GM18508 (cell line): ENCODE results near the gene LEKR1.
"Not testable (repeated sequence)": the region's sequence is repeated elsewhere in the genome, so short reads cannot be mapped to it uniquely, and the experiment has no call there.

Experiments
- ATAC-seq: cut with Tn5 transposase; IDR thresholded peaks from one replicate; pipeline ENCODE4 v1.9.1; 2021; ENCODE audit warnings: moderate number of reproducible peaks; ENCODE audit not compliant: insufficient read depth, unreplicated experiment

LEKR1 gene

GRCh38 chr3:156966349-156966748 lies 140.2 kb downstream of the LEKR1 start:
- not testable (repeated sequence) for ATAC-seq

- ATAC-seq = no peak
Observed at GRCh38 chr3:156973954-156974353, 147.8 kb downstream of the LEKR1 start.

- no peak for ATAC-seq
Observed at GRCh38 chr3:156974931-156975330, 148.8 kb downstream of the LEKR1 start.

- no peak for ATAC-seq
Observed at GRCh38 chr3:156975721-156976120, 149.6 kb downstream of the LEKR1 start.

- no peak for ATAC-seq
Observed at GRCh38 chr3:156976933-156977332, 150.8 kb downstream of the LEKR1 start.

- peak; percentile 88 for ATAC-seq
Observed at GRCh38 chr3:156978481-156978961, 152.4 kb downstream of the LEKR1 start.

GRCh38 chr3:156981005-156981404 lies 154.9 kb downstream of the LEKR1 start:
- no peak for ATAC-seq

- no peak for ATAC-seq
Observed at GRCh38 chr3:156983559-156983958, 157.4 kb downstream of the LEKR1 start.

GRCh38 chr3:156985711-156986110 lies 159.6 kb downstream of the LEKR1 start:
- ATAC-seq = no peak

GRCh38 chr3:156987946-156988345 lies 161.8 kb downstream of the LEKR1 start:
- no peak for ATAC-seq

- no peak for ATAC-seq
Observed at GRCh38 chr3:156997351-156997750, 171.2 kb downstream of the LEKR1 start.

GRCh38 chr3:157001221-157001957 lies 175.2 kb downstream of the LEKR1 start:
- no peak for ATAC-seq

- no peak for ATAC-seq
Observed at GRCh38 chr3:157021679-157022078, 195.5 kb downstream of the LEKR1 start.

- no peak for ATAC-seq
Observed at GRCh38 chr3:157023226-157023625, 197.1 kb downstream of the LEKR1 start.

GRCh38 chr3:157026091-157026490 lies 199.9 kb downstream of the LEKR1 start:
- no peak for ATAC-seq

- no peak for ATAC-seq
Observed at GRCh38 chr3:157027861-157028745, 201.9 kb downstream of the LEKR1 start.

GRCh38 chr3:157029365-157029790 lies 203.2 kb downstream of the LEKR1 start:
- no peak for ATAC-seq

GRCh38 chr3:157030712-157031111 lies 204.6 kb downstream of the LEKR1 start:
- ATAC-seq = no peak

- no peak for ATAC-seq
Observed at GRCh38 chr3:157033001-157033400, 206.8 kb downstream of the LEKR1 start.

- no peak for ATAC-seq
Observed at GRCh38 chr3:157040456-157040855, 214.3 kb downstream of the LEKR1 start.

- no peak for ATAC-seq
Observed at GRCh38 chr3:157042226-157042625, 216.1 kb downstream of the LEKR1 start.
